Astrocyte (in vitro differentiated cells and primary cell): ENCODE data around the gene HERPUD1. TPM values are rescaled to one million over a fixed set of nuclear protein-coding genes. Genes with fewer than 3 reads are reported as not detected.

Experiments used
- DNase-seq: peaks from one replicate; pipeline ENCODE4 v3.0.0-alpha.2; 2010; ENCODE audit warnings: low read depth
- FAIRE-seq: peaks from 2 replicates; lab custom pipeline; 2011; peaks lifted over from hg19 to GRCh38; lab: Jason Lieb, UNC
- H2AFZ ChIP-seq: 2 replicates; pipeline ENCODE4 v1.6.0; 2012; ENCODE audit warnings: low read depth, low read length, inconsistent platforms
- H3K27ac ChIP-seq: 2 replicates; pipeline ENCODE4 v1.5.1; 2011; ENCODE audit warnings: low read depth, low read length, inconsistent platforms
- H3K27me3 ChIP-seq: 2 replicates; pipeline ENCODE4 v1.6.0; 2011; ENCODE audit warnings: low read length, inconsistent platforms; ENCODE audit not compliant: insufficient read depth
- H3K36me3 ChIP-seq: 2 replicates; pipeline ENCODE4 v1.5.1; 2011; ENCODE audit warnings: low read length, inconsistent platforms; ENCODE audit not compliant: insufficient read depth
- H3K4me1 ChIP-seq: 2 replicates; pipeline ENCODE4 v1.5.1; 2011; ENCODE audit warnings: low read length, inconsistent platforms; ENCODE audit not compliant: insufficient read depth
- H3K4me2 ChIP-seq: 2 replicates; pipeline ENCODE4 v1.6.0; 2012; ENCODE audit warnings: low read length, inconsistent platforms
- H3K4me3 ChIP-seq: 2 replicates; pipeline ENCODE4 v1.5.1; 2011; ENCODE audit warnings: low read depth, mild to moderate bottlenecking, low read length, inconsistent platforms; ENCODE audit not compliant: insufficient read depth
- H3K79me2 ChIP-seq: 2 replicates; pipeline ENCODE4 v1.6.0; 2012; ENCODE audit warnings: mild to moderate bottlenecking, low read length, inconsistent platforms; ENCODE audit not compliant: insufficient read depth
- H3K9ac ChIP-seq: 2 replicates; pipeline ENCODE4 v1.6.0; 2012; ENCODE audit warnings: mild to moderate bottlenecking, low read length, inconsistent platforms
- H3K9me3 ChIP-seq: 2 replicates; pipeline ENCODE4 v1.5.1; 2012; ENCODE audit warnings: low read depth, mild to moderate bottlenecking, low read length, inconsistent platforms; ENCODE audit not compliant: insufficient read depth
- H4K20me1 ChIP-seq: 2 replicates; pipeline ENCODE4 v1.6.0; 2012; ENCODE audit warnings: low read length, inconsistent platforms; ENCODE audit not compliant: insufficient read depth
- H3K27ac Mint-ChIP-seq: one replicate; pipeline ENCODE4 v1.8.0; 2021; ENCODE audit warnings: mild to moderate bottlenecking, mixed read lengths; ENCODE audit not compliant: unreplicated experiment
- H3K27me3 Mint-ChIP-seq: one replicate; pipeline ENCODE4 v1.8.0; 2021; ENCODE audit warnings: low read depth, mixed read lengths; ENCODE audit not compliant: unreplicated experiment
- H3K36me3 Mint-ChIP-seq: one replicate; pipeline ENCODE4 v1.8.0; 2021; ENCODE audit warnings: low read depth, mixed read lengths; ENCODE audit not compliant: unreplicated experiment
- H3K4me1 Mint-ChIP-seq: one replicate; pipeline ENCODE4 v1.8.0; 2021; ENCODE audit warnings: low read depth, mixed read lengths; ENCODE audit not compliant: unreplicated experiment
- H3K4me3 Mint-ChIP-seq: one replicate; pipeline ENCODE4 v1.8.0; 2021; ENCODE audit warnings: mild to moderate bottlenecking, moderate library complexity, mixed read lengths; ENCODE audit not compliant: unreplicated experiment
- H3K9me3 Mint-ChIP-seq: one replicate; pipeline ENCODE4 v1.8.0; 2021; ENCODE audit warnings: mild to moderate bottlenecking, mixed read lengths; ENCODE audit not compliant: unreplicated experiment
- CTCF ChIP-seq: IDR thresholded peaks from 2 replicates; pipeline ENCODE4 v1.5.1; 2011; ENCODE audit warnings: low read depth, mild to moderate bottlenecking, inconsistent platforms, low read length, moderate library complexity; ENCODE audit not compliant: insufficient read depth
- EZH2 ChIP-seq: IDR thresholded peaks from 2 replicates; pipeline ENCODE4 v1.6.1; 2012; ENCODE audit warnings: mild to moderate bottlenecking, low read length, inconsistent platforms; ENCODE audit not compliant: insufficient read depth
- total RNA-seq: library from RNA; stranded (reverse); gene quantifications from 2 replicates; pipeline ENCODE4 v1.2.1, GENCODE V29; 2021

HERPUD1 gene
- total RNA-seq, 1 donor from 2014 or later: 234 TPM

- no peaks in the 10 kb centered on the region for H3K36me3 ChIP-seq
- H3K4me1 ChIP-seq: no peaks in the 10 kb centered on the region
- no peak overlapping the region for H3K9ac ChIP-seq
- H2AFZ ChIP-seq: no peak overlapping the region
- TF ChIP-seq CTCF: no peak
- TF ChIP-seq EZH2: no peak
- H3K9me3 ChIP-seq: no peaks in the 10 kb centered on the region
- Mint-ChIP-seq H3K27ac (no peak overlapping the region), H3K4me1 (peaks cover 2% of the 10 kb centered on the region), H3K27me3 (peaks cover 38% of the 10 kb centered on the region), H3K36me3 (no peaks in the 10 kb centered on the region), H3K4me3 (no peak overlapping the region), H3K9me3 (peaks cover 4% of the 10 kb centered on the region)
- no peaks in the 10 kb centered on the region for H4K20me1 ChIP-seq
- no peak overlapping the region for H3K27ac ChIP-seq
- DNase-seq: no peak
- H3K27me3 ChIP-seq: peaks cover 4% of the 10 kb centered on the region
- no peak overlapping the region for H3K4me3 ChIP-seq
- no peak for FAIRE-seq
- H3K79me2 ChIP-seq: no peaks in the 10 kb centered on the region
- H3K4me2 ChIP-seq: no peak overlapping the region
Measured at GRCh38 chr16:56897026-56897799, 34.7 kb upstream of the HERPUD1 start.

GRCh38 chr16:56898847-56899246 lies 33.1 kb upstream of the HERPUD1 start:
- no peak for TF ChIP-seq EZH2
- TF ChIP-seq CTCF: no peak
- DNase-seq (no peak), FAIRE-seq (no peak)
- H3K36me3 ChIP-seq: no peaks in the 10 kb centered on the region
- H3K4me3 ChIP-seq: no peak overlapping the region
- no peak overlapping the region for H2AFZ ChIP-seq
- no peak overlapping the region for H3K9ac ChIP-seq
- H3K27ac ChIP-seq: no peak overlapping the region
- H3K4me1 ChIP-seq: no peaks in the 10 kb centered on the region
- no peaks in the 10 kb centered on the region for H4K20me1 ChIP-seq
- Mint-ChIP-seq H3K9me3 (peaks cover 4% of the 10 kb centered on the region), H3K36me3 (peaks cover under 1% of the 10 kb centered on the region), H3K4me1 (peaks cover 2% of the 10 kb centered on the region), H3K4me3 (no peak overlapping the region), H3K27ac (no peak overlapping the region), H3K27me3 (peaks cover 37% of the 10 kb centered on the region)
- no peaks in the 10 kb centered on the region for H3K79me2 ChIP-seq
- H3K27me3 ChIP-seq: peaks cover 4% of the 10 kb centered on the region
- H3K4me2 ChIP-seq: no peak overlapping the region
- H3K9me3 ChIP-seq: no peaks in the 10 kb centered on the region

GRCh38 chr16:56903866-56904265 lies 28.1 kb upstream of the HERPUD1 start:
- Mint-ChIP-seq H3K27me3 (peaks cover 21% of the 10 kb centered on the region), H3K27ac (no peak overlapping the region), H3K9me3 (peaks cover 11% of the 10 kb centered on the region), H3K4me3 (no peak overlapping the region), H3K4me1 (peaks cover 1% of the 10 kb centered on the region), H3K36me3 (peaks cover 2% of the 10 kb centered on the region)
- H3K27ac ChIP-seq: no peak overlapping the region
- peaks cover 4% of the 10 kb centered on the region for H3K27me3 ChIP-seq
- FAIRE-seq (no peak), DNase-seq (no peak)
- no peaks in the 10 kb centered on the region for H3K4me1 ChIP-seq
- no peak for TF ChIP-seq CTCF
- no peak for TF ChIP-seq EZH2
- H3K36me3 ChIP-seq: no peaks in the 10 kb centered on the region
- H4K20me1 ChIP-seq: no peaks in the 10 kb centered on the region
- no peaks in the 10 kb centered on the region for H3K9me3 ChIP-seq
- no peak overlapping the region for H3K9ac ChIP-seq
- no peak overlapping the region for H3K4me3 ChIP-seq
- H3K4me2 ChIP-seq: no peak overlapping the region
- H3K79me2 ChIP-seq: no peaks in the 10 kb centered on the region
- no peak overlapping the region for H2AFZ ChIP-seq
